ENCODE measurements around the gene NWD2. TPM values are rescaled to one million over a fixed set of nuclear protein-coding genes. Genes with fewer than 3 reads are reported as not detected.
"Not testable (repeated sequence)": the region's sequence is repeated elsewhere in the genome, so short reads cannot be mapped to it uniquely, and the experiment has no call there.

Gene NWD2
- total RNA-seq, 1 experiment from 2014 or later = not detected

GRCh38 chr4:37407938-37408826 is 163.6 kb downstream of the NWD2 start:
- DNase-seq (ENCODE audit: low read depth, low spot score) = not testable (repeated sequence)

DNA sequence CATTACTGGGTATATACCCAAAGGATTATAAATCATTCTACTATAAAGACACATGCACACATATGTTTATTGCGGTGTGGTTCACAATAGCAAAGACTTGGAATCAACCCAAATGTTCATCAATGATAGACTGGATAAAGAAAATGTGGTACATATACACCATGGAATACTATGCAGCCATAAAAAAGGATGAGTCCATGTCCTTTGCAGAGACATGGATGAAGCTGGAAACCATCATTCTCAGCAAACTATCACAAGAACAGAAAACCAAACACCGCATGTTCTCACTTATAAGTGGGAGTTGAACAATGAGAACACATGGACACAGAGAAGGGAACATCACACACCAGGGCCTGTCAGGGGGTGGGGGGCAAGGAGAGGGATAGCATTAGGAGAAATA is 169.1 kb downstream of the NWD2 start:
- POLR2A ChIA-PET; intact Hi-C loops (cut with micrococcal nuclease); H2AFZ ChIP-seq (ENCODE audit: low read depth, low read length, poor library complexity, severe bottlenecking): not testable (repeated sequence)

More at GRCh38 chr4:37407938-37408826, 163.6 kb downstream of the NWD2 start:
- H3K27me3 ChIP-seq (ENCODE audit: insufficient read depth, low read length); H3K4me3 ChIP-seq (replicated peaks in 1 of 2; ENCODE audit: low read depth in 1 of 2, low read length in 2 of 2); H2AFZ ChIP-seq (ENCODE audit: low read depth, low read length, poor library complexity, severe bottlenecking); H3K9ac ChIP-seq (ENCODE audit: low read length); H3K4me1 ChIP-seq (ENCODE audit: control insufficient read depth in 1 of 2, insufficient read depth in 2 of 2, low read length in 2 of 2); H3K27ac ChIP-seq (ENCODE audit: low read depth, low read length); H3K9me3 ChIP-seq (ENCODE audit: control insufficient read depth in 1 of 2, insufficient read depth in 1 of 2, low read depth in 1 of 2, low read length in 2 of 2); H4K20me1 ChIP-seq (ENCODE audit: insufficient read depth); RAD21 ChIA-PET (ENCODE audit: low non-redundant PET in 1 of 2, low total read pairs in 2 of 2, uncharacterized antibody in 2 of 2, unreplicated experiment in 2 of 2); H3K79me2 ChIP-seq (ENCODE audit: insufficient read depth, low read length); H3K36me3 ChIP-seq (ENCODE audit: control insufficient read depth in 1 of 2, insufficient read depth in 2 of 2, low read length in 2 of 2); CTCF ChIA-PET; POLR2A ChIA-PET; H3K9me2 ChIP-seq (ENCODE audit: insufficient read depth); ATAC-seq; BruUV-seq (replicated peaks); H3K4me2 ChIP-seq (ENCODE audit: low read length); intact Hi-C loops (cut with micrococcal nuclease): not testable (repeated sequence)

More for the DNA sequence above, 169.1 kb downstream of the NWD2 start:
- H3K4me2 ChIP-seq (ENCODE audit: low read length); BruUV-seq (replicated peaks); H4K20me1 ChIP-seq (ENCODE audit: insufficient read depth); H3K36me3 ChIP-seq (ENCODE audit: control insufficient read depth in 1 of 2, insufficient read depth in 2 of 2, low read length in 2 of 2); ATAC-seq; H3K4me3 ChIP-seq (replicated peaks in 1 of 2; ENCODE audit: low read depth in 1 of 2, low read length in 2 of 2); H3K27ac ChIP-seq (ENCODE audit: low read depth, low read length); H3K27me3 ChIP-seq (ENCODE audit: insufficient read depth, low read length); H3K4me1 ChIP-seq (ENCODE audit: control insufficient read depth in 1 of 2, insufficient read depth in 2 of 2, low read length in 2 of 2); RAD21 ChIA-PET (ENCODE audit: low non-redundant PET in 1 of 2, low total read pairs in 2 of 2, uncharacterized antibody in 2 of 2, unreplicated experiment in 2 of 2); H3K9ac ChIP-seq (ENCODE audit: low read length); DNase-seq (ENCODE audit: low read depth, low spot score); H3K9me2 ChIP-seq (ENCODE audit: insufficient read depth); H3K79me2 ChIP-seq (ENCODE audit: insufficient read depth, low read length); H3K9me3 ChIP-seq (ENCODE audit: control insufficient read depth in 1 of 2, insufficient read depth in 1 of 2, low read depth in 1 of 2, low read length in 2 of 2): not testable (repeated sequence)
- CTCF ChIA-PET = interaction anchor here (0.7 kb wide), 1 partner anchor 768 kb away, joined by 3 read pairs; no protein-coding TSS in a partner anchor

Measured in HCT116 (cell line).